HL-60/S4 treated with retinoic acid at 250 ng/mL for 4 days and 3 days (cell line): ENCODE measurements around the gene KDM4B.

Experiments
- in situ Hi-C: fragments of 300-500 bp; cut with MboI; formaldehyde crosslinking; loops from 2 replicates; pipeline ENCODE4 v1.7.0; 2022; ENCODE audit warnings: low sequenced_read_pairs

Gene KDM4B

GRCh38 chr19:5066768-5067167 lies 97.9 kb downstream of the KDM4B start:
- in situ Hi-C loops = no loop called here

GRCh38 chr19:5067678-5068077 lies 98.8 kb downstream of the KDM4B start:
- in situ Hi-C loops = no loop called here

GRCh38 chr19:5068233-5069072 lies 99.5 kb downstream of the KDM4B start:
- in situ Hi-C loops = no loop called here

- in situ Hi-C loops = no loop called here
Observed at GRCh38 chr19:5070331-5070730, 101.4 kb downstream of the KDM4B start.

GRCh38 chr19:5070930-5071329 lies 102.0 kb downstream of the KDM4B start:
- in situ Hi-C loops = no loop called here

GRCh38 chr19:5071579-5071978 lies 102.7 kb downstream of the KDM4B start:
- in situ Hi-C loops = no loop called here

- in situ Hi-C loops = no loop called here
Observed at GRCh38 chr19:5072115-5072514, 103.2 kb downstream of the KDM4B start.

- in situ Hi-C loops = no loop called here
Observed at GRCh38 chr19:5073153-5073844, 104.4 kb downstream of the KDM4B start.

- in situ Hi-C loops = no loop called here
Observed at GRCh38 chr19:5074407-5074806, 105.5 kb downstream of the KDM4B start.

- in situ Hi-C loops = no loop called here
Observed at GRCh38 chr19:5074830-5075394, 106.0 kb downstream of the KDM4B start.

- in situ Hi-C loops = no loop called here
Observed at GRCh38 chr19:5075597-5075996, 106.7 kb downstream of the KDM4B start.

GRCh38 chr19:5076440-5077208 lies 107.7 kb downstream of the KDM4B start:
- in situ Hi-C loops = no loop called here

GRCh38 chr19:5077209-5077515 lies 108.2 kb downstream of the KDM4B start:
- in situ Hi-C loops = no loop called here

- in situ Hi-C loops = no loop called here
Observed at GRCh38 chr19:5078182-5078581, 109.3 kb downstream of the KDM4B start.

GRCh38 chr19:5078666-5079065 lies 109.8 kb downstream of the KDM4B start:
- in situ Hi-C loops = no loop called here

- in situ Hi-C loops = no loop called here
Observed at GRCh38 chr19:5079071-5079774, 110.3 kb downstream of the KDM4B start.

GRCh38 chr19:5080030-5080654 lies 111.2 kb downstream of the KDM4B start:
- in situ Hi-C loops = no loop called here

GRCh38 chr19:5080809-5081208 lies 111.9 kb downstream of the KDM4B start:
- in situ Hi-C loops = no loop called here

- in situ Hi-C loops = no loop called here
Observed at GRCh38 chr19:5081443-5082161, 112.7 kb downstream of the KDM4B start.

GRCh38 chr19:5083547-5083965 lies 114.6 kb downstream of the KDM4B start:
- in situ Hi-C loops = no loop called here
